Measurements from ENCODE around the gene ATP11A.

DNA sequence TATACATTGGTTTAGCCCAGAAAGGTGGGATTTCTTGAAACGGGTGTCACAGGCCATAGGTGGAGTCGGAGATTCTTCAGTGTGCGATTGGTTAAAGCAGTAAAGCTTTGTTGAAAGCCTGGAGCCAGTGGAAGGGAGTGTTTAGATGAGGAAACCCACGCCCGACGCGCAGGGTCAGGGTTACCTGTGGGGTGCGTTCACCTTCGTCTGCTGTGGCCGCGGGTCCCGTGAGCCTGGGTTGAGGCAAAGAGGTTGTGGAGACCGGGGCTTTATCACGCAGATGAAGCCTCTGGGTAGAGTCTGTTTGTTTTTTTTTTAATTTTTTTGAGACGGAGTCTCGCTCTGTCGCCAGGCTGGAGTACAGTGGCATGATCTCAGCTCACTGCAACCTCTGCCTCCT, 30.4 kb downstream of the ATP11A start:
- TF ChIP-seq, protein P1, sequence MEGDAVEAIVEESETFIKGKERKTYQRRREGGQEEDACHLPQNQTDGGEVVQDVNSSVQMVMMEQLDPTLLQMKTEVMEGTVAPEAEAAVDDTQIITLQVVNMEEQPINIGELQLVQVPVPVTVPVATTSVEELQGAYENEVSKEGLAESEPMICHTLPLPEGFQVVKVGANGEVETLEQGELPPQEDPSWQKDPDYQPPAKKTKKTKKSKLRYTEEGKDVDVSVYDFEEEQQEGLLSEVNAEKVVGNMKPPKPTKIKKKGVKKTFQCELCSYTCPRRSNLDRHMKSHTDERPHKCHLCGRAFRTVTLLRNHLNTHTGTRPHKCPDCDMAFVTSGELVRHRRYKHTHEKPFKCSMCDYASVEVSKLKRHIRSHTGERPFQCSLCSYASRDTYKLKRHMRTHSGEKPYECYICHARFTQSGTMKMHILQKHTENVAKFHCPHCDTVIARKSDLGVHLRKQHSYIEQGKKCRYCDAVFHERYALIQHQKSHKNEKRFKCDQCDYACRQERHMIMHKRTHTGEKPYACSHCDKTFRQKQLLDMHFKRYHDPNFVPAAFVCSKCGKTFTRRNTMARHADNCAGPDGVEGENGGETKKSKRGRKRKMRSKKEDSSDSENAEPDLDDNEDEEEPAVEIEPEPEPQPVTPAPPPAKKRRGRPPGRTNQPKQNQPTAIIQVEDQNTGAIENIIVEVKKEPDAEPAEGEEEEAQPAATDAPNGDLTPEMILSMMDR (IDR thresholded peaks at IDR 0.05) = no peak
- no peak for TF ChIP-seq POLR2A (IDR thresholded peaks at IDR 0.05)
